ENCODE results near the gene ACOT8. TPM values are rescaled to one million over a fixed set of nuclear protein-coding genes. Genes with fewer than 3 reads are reported as not detected.

ACOT8 gene
- total and polyA plus RNA-seq, 10 of the 15 experiments (the other 5 are each of a cell fraction or from before 2014, with no cell fraction given): 5.1 to 47.9 (median 31.8) TPM

DNA sequence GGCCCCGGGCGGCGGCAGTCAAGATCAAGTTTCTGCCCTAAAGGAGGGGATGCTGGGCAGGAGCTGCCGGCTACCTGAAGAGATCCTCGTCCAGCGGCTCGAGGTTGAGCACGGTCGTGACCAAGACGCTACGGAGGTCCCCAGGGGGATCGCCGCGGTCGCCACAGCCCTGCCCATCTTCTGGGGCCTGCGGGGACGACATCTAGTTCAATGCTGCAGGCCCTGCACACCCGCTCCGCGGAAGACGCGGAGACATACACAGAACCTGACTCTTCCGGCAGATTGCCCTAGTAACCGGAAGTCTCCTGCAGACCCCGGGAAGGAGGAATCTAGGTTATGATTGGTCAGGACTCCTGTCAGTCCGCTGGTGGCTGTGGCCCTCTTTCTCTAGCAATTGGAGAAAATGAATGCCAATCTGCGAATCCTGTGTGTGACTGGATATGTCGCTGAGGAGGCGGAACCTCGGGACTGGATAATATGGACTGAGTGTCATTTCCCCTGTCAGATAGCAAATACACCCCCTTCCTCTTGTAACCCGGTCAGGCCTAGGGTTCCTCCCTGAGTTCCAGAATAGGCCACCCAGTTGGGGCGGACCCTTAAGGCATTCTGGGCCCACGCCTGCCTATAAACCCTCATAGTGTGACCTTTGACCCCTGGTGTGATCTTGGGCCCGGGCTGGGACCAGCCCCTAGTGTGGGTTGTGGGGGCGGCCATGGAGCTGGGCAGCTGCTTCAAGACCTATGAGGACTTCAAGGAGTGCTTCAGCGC, at the start of gene ACOT8, which contains the start of gene ZSWIM3 (continued):
- TF ChIP-seq ELK1 (IDR thresholded peaks at IDR 0.05; ENCODE audit: low read depth, low read length): peak; percentile 91
- peak; percentile 100 for TF ChIP-seq DPF2 (IDR thresholded peaks at IDR 0.05)
- TF ChIP-seq ZNF687 (IDR thresholded peaks at IDR 0.05): peak; percentile 71
- peak; percentile 17; the same call in 1 of the 2 replicates for TF ChIP-seq IRF4 (IDR thresholded peaks at IDR 0.05; ENCODE audit: low read depth, low read length)
- no peak for TF ChIP-seq MTA3 (IDR thresholded peaks at IDR 0.05; ENCODE audit: borderline replicate concordance, low read length)
- peak; percentile 44 for TF ChIP-seq IKZF1 (conservative IDR thresholded peaks at IDR 0.05)
- no peak; a peak in 1 of 4 replicates for TF ChIP-seq EP300 (IDR thresholded peaks at IDR 0.05; ENCODE audit: borderline replicate concordance in 1 of 2, control insufficient read depth in 1 of 2, low read depth in 2 of 2, low read length in 2 of 2)
- TF ChIP-seq TARDBP (IDR thresholded peaks at IDR 0.05; ENCODE audit: borderline replicate concordance): no peak
- TF ChIP-seq PML (IDR thresholded peaks at IDR 0.05; ENCODE audit: low read length): peak; percentile 87; the same call in 1 of the 2 replicates
- TF ChIP-seq ZSCAN29 (IDR thresholded peaks at IDR 0.05): no peak
- TF ChIP-seq, protein P1, sequence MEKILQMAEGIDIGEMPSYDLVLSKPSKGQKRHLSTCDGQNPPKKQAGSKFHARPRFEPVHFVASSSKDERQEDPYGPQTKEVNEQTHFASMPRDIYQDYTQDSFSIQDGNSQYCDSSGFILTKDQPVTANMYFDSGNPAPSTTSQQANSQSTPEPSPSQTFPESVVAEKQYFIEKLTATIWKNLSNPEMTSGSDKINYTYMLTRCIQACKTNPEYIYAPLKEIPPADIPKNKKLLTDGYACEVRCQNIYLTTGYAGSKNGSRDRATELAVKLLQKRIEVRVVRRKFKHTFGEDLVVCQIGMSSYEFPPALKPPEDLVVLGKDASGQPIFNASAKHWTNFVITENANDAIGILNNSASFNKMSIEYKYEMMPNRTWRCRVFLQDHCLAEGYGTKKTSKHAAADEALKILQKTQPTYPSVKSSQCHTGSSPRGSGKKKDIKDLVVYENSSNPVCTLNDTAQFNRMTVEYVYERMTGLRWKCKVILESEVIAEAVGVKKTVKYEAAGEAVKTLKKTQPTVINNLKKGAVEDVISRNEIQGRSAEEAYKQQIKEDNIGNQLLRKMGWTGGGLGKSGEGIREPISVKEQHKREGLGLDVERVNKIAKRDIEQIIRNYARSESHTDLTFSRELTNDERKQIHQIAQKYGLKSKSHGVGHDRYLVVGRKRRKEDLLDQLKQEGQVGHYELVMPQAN (conservative IDR thresholded peaks at IDR 0.05): peak; percentile 76
- peak in 1 of 2 experiments; percentile 34; a peak in 1 of 4 replicates for TF ChIP-seq SRF (IDR thresholded peaks at IDR 0.05; ENCODE audit: low read depth in 2 of 2, low read length in 2 of 2)
- no peak for TF ChIP-seq RAD51 (IDR thresholded peaks at IDR 0.05)
- peak; percentile 98 for TF ChIP-seq NFYB (IDR thresholded peaks at IDR 0.05; ENCODE audit: insufficient read depth, low read depth, low read length)
- peak; percentile 97 for TF ChIP-seq KLF5 (IDR thresholded peaks at IDR 0.05; ENCODE audit: partially characterized antibody)
- no peak for TF ChIP-seq CEBPB (IDR thresholded peaks at IDR 0.05; ENCODE audit: borderline replicate concordance in 1 of 2, low read depth in 2 of 2, low read length in 2 of 2)
- TF ChIP-seq ZNF384 (IDR thresholded peaks at IDR 0.05; ENCODE audit: borderline replicate concordance, low read depth, low read length): no peak

Data from GM12878 (cell line).